Activated CD4-positive, CD25-positive, alpha-beta regulatory T cell treated with anti-CD3 and anti-CD28 coated beads, Interleukin-2, amount 50 U/mL, for 16 hours (primary cell): Measurements from ENCODE around the gene DDX1.
"Not testable (repeated sequence)": the region's sequence is repeated elsewhere in the genome, so short reads cannot be mapped to it uniquely, and the experiment has no call there.

Source experiments
- DNase-seq: peaks from one replicate; pipeline ENCODE4 v3.0.0-alpha.2; 2020; ENCODE audit warnings: low read depth, low spot score

The DDX1 gene

DNA sequence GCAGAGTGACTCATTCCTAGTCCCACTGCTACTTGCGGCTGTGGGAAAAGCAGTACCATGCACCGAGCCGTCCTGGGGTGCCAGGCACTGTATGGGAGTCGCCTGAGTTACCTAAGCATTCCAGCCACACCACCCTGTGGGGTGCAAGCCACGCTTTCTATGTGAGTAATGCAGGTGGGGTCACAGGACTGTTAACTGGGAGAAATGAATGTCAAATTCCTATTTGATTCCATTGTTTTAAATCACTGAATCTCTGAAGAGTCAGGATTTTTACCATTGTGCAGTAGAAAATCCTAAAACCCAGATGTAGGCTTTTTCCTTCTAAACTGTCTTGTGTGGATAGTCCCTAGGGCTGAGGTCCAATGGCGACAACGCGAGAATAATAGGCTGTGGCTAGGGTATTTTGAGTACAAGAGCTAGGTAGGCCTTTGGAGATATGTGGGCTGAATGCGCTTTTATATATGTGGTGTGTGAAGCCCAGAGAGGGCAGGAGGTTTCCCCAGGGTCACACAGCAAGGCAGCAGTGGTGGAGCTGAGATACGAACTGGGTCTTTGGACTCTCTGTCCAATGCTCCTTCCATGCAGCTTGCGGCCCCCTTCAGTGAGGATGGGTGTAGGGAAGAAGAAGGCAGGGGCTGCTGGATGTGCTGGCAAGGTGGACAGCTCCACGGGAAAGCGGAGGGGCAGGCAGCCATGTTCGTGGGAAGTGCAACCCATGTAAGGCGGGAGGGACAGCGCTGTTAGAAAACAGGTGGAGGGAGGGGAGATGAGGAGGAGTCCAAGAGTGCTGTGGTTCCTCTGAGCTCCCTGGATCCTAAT, 83.2 kb downstream of the DDX1 start:
- DNase-seq: no peak

DNA sequence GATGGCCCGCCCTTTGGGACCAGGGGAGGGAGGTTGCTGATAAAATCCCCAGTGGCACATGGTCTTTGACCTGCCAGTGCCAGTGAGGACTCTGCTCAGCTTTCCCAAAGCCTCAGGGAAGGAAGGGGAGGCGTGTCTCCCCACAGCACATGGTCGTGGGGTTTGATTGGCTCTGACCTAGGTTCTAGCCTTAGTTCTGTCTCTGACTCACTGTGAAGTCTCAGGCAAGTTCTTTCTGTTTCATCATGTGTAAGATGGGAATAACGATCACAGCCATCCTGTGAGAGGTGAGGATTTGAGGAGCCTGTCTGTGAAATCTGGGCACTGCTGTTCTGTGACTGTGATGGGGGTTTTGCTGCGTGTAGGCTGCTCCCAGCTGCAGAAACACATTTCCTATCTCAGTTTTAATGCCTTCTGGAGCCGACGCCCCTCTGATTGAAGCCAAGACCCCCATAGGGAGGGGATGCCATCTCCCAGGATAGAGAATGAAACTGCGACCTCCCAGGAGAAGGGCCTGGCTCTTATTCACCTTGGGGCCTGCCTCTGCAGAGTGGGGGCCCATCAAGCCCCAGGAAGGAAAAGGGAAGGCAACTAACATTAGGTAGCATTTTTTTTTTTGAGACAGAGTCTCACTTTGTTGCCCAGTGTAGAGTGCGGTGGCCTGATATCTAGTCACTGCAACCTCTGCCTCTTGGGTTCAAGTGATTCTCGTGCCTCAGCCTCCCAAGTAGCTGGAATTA, 84.0 kb downstream of the DDX1 start:
- DNase-seq: no peak

DNA sequence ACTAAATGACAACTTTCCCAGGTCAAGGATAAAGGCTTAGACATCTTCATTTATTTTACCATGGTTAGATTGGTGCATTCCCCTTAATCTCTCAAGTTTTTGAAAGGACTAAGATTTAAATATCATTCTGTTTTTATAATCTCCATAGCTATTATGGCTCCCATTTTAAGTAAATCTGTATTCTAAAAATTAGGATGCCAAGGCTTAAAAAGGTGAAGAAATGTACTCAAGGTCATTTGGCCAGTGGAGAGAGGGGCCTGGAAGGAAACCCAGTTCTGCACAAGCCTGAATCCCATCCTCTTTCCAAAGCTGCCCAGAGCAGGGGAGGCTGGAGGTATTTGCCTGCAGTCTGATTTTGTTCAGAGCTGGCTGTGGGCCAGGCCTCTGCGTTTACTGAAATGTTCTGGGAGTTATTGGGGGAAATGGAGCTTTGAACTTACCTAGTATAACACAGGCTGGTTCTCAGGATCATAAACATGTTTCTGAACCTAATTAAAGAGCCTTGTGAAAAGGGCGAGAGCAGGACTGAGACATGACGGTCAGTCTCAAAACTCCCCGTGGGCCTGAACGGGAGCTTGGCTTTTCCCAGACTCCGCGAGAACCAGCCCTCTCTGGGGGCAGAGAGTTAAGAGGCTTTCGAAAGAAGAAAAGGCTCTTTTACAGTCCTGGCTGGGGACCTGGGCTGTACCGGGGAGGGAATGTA, 85.6 kb downstream of the DDX1 start:
- no peak for DNase-seq

DNA sequence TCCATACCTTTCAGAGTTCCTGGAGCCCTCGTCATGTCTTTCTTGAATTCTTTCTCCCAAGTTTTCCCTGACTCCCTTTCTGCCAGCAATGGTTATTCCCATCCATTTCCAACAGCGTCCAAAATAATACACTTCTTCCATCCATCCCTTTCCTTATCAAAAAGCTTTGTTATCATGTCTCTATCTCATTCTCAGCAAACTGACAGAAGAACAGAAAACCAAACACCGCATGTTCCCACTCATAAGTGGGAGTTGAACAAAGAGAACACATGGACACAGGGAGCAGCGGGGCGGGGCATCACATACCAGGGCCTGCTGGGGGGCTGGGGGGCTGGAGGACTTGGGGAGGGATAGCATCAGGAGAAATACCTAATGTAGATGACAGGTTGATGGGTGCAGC, 86.7 kb downstream of the DDX1 start:
- no peak for DNase-seq

DNA sequence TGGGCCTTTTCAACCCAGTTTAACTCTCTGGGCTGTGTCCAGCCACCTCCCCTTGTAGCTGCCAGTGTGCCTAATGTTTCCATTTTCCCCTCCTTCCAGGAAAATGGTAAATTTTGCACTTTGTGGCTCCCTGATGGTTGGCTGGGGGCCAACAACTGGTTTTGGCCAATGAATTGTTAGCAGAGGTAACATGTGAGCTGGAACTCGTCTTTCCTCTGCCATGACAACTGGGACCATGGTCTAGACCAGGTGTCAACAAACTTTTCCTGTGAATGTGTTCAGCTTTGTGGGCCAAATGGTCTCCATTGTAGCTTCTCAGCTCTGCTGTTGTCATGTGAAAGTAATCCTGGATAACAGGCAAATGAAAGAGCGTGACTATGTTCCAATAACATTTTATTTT, 87.2 kb downstream of the DDX1 start:
- no peak for DNase-seq

DNA sequence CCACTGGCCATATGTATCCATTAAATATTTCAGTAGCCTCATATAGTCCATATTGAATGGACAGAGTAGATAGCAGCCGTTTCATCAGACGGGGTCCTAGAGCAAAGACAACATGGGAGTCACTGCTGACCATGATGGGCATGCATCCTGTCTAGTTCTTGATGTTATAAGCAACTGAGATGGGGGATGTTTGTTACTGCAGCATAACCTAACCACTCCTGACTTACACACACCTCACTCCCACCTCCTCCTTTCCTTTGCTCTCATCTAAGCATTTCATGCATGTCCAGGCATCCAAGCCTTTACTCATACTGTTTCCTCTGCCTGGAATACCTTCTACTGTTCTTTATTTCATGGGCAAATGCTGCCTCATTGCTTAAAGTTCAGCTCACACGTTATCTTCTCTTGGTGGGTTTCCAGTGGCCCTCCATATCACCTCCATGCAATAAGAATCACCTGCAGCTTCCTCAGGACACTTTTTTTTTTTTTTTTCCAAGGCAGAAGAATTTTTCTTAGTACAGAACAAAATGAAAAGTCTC, 87.8 kb downstream of the DDX1 start:
- DNase-seq: no peak

DNA sequence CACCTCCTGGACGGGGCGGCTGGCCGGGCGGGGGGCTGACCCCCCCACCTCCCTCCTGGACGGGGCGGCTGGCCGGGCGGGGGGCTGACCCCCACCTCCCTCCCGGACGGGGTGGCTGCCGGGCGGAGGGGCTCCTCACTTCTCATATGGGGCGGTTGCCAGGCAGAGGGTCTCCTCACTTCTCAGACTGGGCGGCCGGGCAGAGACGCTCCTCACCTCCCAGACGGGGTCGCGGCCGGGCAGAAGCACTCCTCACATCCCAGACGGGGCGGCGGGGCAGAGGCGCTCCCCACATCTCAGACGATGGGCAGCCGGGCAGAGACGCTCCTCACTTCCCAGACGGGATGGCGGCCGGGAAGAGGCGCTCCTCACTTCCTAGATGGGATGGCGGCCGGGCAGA, 88.5 kb downstream of the DDX1 start:
- not testable (repeated sequence) for DNase-seq
